MM.1S (cell line): ENCODE data around the gene ASB2.

Experiments
- CTCF ChIP-seq: fragments of 300-600 bp; sonication (generic); IDR thresholded peaks from 2 replicates; pipeline ENCODE4 v1.5.1; 2016; ENCODE audit warnings: antibody characterized with exemption, low read length, mixed read lengths
- EZH2 ChIP-seq: fragments of 300-600 bp; sonication (generic); optimal IDR thresholded peaks from 2 replicates; pipeline ENCODE3; 2017; ENCODE audit warnings: low read depth, mild to moderate bottlenecking, antibody characterized with exemption, low read length, mixed read lengths
- EZH2phosphoT487 ChIP-seq: fragments of 300-600 bp; sonication (generic); IDR thresholded peaks from 2 replicates; pipeline ENCODE4 v1.6.1; 2018; ENCODE audit warnings: antibody characterized with exemption, low read length

GRCh38 chr14:93895023-93895604 lies 81.3 kb downstream of the ASB2 start:
- TF ChIP-seq CTCF, result no peak
- no peak for TF ChIP-seq EZH2
- no peak for TF ChIP-seq EZH2phosphoT487
